GM19023 (cell line): ENCODE data around the gene ARHGAP44.

ENCODE experiments used
- ATAC-seq: cut with Tn5 transposase; IDR thresholded peaks from one replicate; pipeline ENCODE4 v1.9.1; 2021; ENCODE audit warnings: mild to moderate bottlenecking, moderate library complexity; ENCODE audit not compliant: unreplicated experiment

The ARHGAP44 gene

DNA sequence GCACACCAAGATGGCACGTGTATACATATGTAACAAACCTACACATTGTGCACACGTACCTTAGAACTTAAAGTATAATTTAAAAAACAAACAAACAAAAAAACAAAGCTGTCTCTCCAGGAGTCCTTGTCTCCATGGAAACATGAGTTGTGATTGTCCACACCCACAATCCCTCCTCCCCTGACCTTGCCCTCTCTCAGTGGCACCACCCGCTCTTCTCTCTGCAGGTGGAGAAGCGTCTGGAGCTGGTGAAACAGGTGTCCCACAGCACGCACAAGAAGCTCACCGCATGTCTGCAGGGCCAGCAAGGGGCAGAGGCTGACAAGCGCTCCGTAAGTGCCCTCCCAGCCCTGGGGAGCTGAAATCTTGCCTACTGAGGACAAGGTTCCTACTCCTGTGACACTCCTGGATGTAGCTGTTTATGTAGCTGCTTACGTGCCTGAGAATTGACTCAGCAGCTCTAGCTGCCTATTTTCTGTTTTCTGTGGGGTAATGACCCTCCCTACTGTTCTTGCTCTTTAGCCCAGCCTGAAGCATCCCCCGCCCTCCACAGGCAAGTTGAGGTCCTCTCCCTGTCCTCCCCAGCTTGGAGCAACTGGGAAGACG is 107.0 kb downstream of the ARHGAP44 start:
- ATAC-seq = no peak

DNA sequence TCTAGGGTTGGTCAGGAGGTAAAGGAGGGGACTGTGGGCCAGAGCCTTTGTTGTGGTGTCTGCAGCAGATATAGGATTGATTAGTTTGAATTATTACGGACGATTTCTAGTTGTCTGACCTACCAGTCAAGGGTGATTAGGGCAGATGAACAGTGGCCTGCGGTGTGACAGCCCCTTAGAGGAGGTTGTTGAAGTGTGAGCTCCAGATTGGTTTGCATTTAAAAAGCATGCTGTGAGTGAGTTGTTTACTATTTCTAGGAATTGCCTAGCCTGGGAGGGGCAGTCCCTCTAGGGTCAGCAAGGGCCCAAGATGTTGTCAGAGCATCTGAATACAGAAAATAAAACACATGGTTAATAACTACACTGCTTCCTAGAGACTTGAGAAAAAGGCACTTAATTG is 108.8 kb downstream of the ARHGAP44 start:
- ATAC-seq = no peak

DNA sequence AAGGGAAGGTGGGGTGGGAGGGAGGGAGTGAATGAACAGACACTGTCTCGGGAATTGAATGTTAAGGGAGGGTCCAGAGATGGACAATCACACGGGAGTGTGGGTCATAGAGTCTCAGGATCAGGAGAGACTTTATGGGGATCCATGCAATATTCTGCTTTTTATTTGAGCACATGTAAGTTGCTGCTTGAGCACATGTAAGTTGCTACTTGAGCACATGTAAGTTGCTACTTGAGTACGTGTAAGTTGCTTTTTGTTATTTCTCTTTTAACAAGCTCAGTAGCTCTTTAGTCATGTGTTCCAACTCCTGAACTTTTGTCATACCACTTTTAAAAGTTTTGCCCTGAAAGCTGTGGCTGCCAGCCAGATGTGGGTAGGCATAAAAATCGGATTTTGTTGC is 110.3 kb downstream of the ARHGAP44 start:
- no peak for ATAC-seq

DNA sequence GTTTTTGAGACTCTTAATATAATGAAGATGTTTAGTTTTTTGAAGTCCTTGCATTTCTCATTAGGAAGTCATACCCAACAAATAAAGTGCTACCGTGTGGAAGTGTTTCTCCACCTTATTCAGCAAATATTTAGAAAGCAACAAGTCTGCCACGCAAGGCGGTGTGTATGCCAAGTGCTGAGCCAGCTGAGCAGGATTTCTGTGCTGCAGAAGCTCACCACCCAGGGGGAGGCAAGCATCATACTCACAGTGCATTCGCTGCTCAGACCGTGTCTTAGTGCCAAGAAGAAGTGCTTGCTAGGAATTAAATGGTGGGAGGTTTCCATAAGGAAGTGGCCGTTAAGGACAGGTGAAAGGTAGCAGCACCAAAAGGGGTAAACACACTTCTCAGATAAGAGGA is 111.2 kb downstream of the ARHGAP44 start:
- no peak for ATAC-seq

DNA sequence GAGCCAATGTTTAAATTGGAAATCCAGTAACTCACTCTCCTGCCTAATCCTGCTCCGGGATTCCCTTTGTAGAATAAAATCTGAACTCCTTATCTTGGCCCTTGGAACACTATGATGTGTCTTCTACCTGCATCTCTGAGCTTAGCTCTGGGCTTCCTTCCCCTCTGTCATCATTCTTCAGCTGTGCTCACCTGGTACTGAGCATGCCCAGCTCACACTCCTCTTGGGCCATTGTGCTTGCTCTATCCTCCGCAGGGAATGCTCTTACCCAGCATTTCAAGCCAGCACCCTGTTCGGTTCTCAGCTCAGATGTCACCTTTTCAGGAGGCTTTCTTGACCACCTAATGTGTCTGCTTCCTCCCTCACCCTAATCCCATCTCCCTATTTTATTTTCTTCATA is 112.7 kb downstream of the ARHGAP44 start:
- ATAC-seq = no peak

DNA sequence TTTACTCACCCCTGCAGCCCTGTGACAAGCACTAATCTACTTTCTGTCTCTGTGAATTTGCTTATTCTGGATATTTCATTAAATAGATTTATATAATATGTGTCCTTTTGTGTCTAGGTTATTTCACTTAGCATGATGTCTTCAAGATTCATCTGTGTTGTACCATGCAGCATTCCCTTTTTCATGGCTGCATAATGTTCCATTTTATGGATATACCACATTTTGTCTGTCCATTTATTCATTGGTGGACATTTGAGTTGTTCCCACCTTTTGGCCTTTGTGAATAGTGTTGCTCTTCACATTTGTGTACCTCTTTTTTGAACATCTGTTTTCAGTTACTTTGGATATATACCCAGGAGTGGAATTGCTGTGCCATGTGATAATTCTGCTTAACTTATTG is 118.2 kb downstream of the ARHGAP44 start:
- ATAC-seq = no peak

DNA sequence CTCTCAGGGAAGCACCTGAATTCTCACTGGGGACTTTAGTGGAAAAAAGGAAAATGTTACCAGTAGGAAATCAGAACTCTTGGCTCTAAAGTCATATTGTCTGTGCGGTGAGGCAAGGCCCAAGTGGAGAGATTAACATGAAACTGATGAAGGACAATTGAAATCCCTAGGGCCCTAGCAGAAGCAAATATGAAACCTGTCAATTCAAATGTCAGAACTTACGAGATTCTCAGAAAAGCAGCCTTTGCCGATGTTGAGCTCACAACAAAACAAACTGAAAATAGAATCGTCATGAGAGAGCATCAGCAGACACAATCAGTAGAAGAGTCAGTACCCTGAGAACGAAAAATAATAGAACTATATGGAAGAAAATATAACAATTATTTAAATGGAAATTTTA is 119.7 kb downstream of the ARHGAP44 start:
- no peak for ATAC-seq

DNA sequence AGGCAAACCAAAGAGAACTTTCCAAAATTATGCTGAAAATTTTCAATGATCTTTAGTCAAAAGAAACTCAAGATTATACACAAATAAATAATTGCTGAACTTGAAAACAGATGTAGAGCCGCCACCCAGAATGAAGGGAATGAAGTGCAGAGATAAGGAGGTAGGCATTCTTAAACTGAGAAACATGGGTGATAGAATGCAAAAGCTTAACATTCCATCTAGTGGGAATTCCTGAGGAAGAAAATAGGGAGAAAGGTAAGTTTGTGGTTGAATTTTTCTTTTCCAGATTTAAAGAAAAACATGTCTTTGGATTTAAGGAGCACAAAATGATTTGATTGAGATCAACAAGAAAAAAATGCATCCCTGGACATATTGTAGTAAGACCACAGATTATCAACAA is 120.2 kb downstream of the ARHGAP44 start:
- no peak for ATAC-seq

DNA sequence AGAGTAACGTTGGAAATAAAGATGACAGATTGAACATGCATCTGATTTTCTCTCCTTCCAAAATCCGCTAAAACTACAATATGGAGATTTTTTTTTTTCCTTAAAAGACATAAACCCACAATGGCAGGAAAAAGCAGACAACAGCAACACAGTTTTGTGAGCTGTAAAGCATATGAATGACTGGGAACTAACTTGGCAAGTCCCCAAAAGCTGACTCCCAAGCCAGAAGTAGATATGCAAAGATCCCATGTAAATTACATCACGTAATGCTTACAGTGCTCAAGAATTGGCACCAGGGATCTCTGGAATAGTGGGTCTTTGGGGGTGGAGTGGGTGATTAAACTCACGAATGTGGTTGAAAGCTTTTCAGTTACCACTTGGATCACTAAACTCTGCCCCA is 121.9 kb downstream of the ARHGAP44 start:
- no peak for ATAC-seq

DNA sequence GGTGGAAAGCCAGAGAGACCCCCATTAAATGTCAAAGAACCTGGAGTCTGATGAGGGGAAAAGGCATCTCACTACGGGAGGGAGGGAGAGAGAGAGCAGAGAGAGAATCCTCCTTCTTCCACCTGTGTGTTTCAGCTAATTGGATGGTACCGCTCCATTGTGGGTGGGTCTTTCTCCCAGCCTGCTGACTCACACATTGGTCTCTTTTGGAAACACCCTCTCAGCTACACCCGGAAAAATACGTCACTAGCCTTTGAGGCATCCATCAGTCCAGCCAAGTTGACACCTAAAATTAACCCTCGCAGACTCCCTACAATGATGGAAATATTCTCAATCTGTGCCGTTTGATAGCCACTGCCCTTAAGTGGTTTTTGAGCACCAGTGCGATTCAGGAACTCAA is 128.1 kb downstream of the ARHGAP44 start:
- ATAC-seq = no peak

DNA sequence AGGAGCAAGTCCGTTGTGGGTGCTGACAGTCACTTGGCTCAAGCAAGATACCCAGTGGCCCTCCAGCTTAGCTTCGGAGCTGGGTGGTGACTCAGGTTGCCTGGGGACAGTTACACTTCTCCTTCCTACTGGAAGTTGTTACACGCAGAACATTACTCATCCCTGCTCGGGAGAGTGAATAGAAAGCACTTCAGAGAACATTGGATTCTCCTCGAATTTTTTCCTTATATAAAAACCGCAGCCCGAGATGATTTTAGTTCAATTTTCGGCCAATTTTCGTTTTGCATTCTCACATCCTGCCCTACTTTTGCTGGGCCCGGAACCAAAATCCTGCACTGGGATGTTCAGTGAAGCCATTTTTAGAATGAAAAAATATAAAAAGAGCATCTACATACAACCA is 128.8 kb downstream of the ARHGAP44 start:
- no peak for ATAC-seq

DNA sequence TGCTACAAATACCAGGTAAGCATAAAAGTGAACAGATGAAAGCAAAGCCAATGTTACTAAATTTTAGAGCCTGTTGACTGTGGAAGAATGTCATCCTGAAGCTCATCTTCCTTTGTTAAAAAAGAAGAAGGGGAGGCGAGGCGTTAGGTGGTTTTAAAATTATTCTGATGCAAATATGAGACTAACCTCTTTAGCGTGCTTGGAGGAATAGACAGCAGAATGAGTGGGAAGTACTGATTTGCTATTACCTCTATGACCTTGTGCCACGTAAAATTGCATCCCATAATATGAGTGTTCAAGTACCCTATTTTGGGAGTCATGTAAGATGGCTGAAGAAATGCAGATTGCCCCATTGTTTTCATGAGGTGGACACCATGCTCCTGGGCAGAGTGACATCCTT is 132.8 kb downstream of the ARHGAP44 start:
- ATAC-seq = no peak

DNA sequence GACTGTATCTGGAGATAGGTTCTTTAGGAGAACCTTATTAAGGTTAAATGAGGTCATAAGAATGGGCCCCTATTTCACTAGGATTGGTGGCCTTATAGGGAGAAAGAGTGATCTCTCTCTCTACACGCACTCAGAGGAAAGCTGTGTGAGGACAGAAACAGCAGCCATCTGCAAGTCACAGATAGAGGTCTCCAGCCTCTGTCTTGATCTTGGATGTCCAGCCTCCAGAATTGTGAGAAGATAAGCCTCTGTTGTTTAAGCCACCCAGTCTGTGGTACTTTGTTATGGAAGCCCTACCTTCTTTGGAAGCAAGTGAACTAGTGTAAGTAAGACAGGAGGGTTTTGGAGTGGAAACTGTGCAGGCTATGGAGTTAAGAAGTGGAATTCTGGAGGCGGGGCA is 135.3 kb downstream of the ARHGAP44 start:
- no peak for ATAC-seq

DNA sequence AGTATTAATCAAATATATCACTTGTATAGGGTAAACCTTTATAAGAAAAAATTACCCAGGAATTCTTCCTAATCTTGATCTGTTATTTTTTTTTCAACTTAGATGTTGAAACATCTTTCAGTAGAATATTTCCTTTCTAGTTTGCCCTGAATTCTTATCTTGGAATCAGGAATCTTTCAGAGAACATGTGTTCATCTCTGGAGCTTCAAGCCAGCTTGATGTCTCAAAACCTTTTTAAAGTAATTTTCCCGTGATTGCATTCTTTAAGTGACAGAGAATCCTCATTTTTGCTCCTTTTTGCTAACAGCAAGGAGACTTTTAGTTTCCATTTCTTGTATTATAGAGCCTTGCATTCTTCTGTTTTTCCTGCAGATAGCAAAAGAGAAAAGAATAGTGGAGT is 137.7 kb downstream of the ARHGAP44 start:
- ATAC-seq = no peak

DNA sequence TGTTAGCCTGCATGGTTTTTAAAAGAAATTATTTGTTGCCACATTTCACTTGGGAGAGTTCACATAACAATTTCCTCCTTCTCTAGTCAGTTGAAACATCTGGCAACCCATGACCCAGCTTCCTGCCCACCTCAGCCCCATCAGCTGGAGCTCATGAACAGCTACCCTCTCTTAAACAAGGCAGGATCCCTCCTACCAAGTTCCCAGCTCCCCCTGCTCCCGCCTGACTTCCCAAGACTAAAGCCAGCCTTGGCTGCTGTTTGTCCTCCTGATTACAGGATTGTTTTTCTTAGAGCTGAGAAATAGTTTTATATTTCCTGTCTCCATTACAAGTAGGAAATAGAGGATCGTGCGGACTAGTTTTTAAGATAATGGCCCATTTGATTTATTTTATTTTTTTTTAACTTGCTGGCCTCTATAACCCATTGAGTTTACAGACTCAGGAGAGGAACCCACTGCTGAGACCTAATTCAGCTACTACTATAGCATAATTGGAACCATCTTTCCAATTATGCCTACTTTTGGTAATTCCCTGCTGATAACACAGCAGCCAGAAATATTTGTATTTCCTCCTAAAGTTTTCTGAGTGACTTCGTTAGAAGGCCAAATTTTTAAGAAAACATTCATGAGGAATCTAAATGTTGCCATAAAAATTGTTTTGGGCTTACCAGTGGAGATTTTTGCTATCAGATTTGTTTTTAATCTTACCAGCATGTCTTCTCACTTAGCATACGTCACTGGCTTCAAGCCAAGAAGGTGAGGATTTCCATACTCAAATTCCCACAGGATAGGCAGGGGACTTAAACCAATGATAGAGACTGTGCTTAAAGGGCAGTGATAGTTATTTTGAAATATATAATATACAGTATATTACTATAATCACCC is 138.5 kb downstream of the ARHGAP44 start:
- no peak for ATAC-seq

DNA sequence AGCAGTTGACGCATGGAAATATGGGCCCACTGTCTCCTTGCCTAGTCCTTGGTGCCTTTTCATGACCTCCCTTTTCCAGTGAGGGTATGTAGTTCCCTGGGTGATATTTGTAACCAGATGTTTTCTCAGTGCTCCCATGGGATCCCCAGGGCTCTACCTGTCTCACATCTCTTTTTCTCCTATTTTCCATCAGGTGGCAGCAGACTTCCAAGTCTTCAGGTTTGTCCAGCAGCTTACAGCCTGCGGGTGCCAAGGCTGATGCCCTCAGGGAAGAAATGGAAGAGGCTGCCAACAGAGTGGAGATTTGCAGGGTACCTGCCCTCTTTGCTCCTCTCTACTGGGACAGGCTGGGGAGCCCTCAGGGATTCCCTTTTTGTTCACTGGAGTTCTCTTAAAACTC is 139.4 kb downstream of the ARHGAP44 start:
- ATAC-seq = no peak

DNA sequence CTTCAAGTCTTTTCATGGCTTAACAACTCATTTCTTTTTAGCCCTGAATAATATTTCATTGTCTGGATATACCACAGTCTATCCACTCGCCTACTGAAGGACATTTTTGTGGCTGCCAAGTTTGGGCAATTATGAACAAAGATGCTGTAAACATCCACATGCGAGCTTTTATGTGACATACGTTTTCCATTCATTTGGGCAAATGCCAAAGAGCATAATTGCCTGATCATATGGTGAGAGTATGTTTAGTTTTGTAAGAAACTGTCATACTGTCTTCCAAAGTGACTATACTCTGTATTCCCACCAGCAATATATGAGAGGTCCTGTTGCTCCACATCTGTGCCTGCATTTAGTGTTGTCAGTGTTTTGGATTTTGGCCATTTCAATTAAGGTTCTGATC is 147.2 kb downstream of the ARHGAP44 start:
- ATAC-seq = no peak

DNA sequence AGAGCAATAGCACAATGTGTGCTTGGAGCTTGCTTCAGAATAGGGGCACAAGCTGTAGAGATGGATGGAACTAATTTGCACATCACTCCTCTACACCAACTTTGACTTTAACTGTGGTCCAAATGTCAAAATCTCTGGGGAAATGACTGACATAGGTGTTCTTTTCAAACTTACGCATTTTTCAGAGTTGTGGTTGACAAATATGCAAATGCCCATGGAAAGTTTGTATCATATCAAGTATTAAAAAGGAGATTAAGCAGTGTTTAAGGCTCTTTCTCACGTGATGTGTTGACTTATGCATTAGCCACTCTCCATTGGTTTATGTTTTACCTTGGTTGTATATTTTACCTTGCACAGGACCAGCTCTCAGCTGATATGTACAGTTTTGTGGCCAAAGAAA is 151.4 kb downstream of the ARHGAP44 start:
- ATAC-seq = no peak

DNA sequence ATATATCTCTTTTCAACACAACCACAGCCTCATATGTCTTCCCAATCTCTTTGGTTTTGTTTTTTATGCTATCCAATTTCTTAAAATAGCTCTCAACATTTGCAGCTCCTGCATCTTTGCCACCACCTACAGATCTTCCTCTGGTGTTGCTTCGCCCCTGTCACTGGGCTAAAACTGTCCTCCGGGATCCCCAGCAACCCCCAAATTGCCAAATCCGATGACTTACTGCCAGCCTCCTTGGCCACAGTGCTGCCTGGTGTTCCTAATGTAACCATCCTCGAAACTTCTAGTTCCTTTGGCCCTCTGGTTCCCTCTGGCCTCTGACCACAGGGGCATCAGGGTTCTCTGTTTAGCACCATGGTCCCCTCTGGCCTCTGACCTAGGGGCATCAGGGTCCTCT is 157.7 kb downstream of the ARHGAP44 start:
- no peak for ATAC-seq

DNA sequence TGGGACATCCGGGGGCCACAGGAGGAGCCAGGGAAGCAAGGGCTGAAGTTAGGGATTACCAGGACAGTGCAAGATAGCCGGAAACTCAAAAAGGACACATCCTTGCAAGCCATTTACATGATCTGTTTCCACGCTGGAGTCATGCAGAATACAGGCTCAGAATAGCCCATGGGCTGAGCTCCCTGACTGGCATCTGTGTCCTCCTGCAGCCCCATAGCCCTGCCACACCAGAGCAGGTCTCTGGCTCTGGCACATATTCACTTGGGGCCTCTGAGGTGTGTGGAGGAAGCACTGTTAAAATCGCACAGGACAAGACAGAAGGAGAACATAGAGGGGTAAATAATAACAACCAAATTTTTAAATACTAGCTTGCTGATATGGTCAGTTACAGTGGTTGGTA is 162.7 kb downstream of the ARHGAP44 start:
- no peak for ATAC-seq

DNA sequence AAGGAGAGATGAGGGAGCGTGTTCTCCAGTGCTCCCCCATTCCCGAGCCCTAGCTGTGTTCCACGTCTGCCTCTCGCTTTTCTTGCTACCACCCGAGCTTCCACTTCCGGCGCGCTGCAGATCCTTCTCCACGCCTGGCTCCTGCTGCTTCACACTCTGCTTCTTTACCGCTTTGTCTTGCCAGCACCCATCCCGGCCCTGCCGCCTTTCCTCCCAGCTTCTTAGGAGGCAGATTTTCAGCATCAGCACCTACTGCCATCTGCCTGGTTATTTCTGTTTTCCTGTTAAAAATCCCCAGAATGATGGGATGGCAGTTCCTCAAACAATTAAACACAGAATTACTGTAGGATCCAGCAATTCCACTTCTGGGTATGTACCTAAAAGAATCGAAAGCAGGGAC is 163.9 kb downstream of the ARHGAP44 start:
- ATAC-seq = no peak

DNA sequence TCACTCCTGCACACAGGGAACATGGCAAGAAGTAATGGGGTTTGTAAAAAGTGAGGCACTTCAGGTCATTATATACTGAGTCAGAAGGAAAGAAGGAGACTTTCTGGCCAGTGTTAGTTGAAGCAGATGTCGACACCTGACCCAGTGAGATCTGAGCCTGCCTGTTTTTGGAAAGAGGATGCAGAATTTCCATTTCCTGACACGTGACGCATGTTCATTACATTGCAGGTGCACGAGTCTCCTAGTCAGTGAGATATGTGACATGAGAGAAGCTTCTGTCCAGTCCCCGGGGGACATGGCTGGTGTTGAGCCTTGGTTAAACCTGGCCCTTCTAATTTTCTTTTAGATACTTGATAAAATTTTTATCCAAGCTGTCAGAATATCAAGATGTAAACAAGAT is 166.2 kb downstream of the ARHGAP44 start:
- ATAC-seq = no peak

DNA sequence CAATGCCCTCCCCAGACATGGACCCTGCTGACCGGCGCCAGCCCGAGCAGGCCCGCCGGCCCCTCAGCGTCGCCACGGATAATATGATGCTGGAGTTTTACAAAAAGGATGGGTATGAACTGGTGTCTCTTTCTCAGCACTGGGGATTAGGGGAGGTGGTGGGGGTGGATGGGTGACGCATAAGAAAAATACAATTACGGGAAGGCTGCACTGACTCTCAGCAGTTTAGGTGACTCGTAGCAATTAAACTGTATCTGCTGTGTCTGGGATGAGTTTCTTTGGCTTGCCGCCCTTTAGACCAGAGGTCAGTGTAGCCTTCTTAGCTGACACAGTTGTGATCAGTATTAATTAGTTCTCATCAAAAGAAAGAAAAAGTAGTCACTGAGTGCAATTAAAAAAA is 169.5 kb downstream of the ARHGAP44 start:
- no peak for ATAC-seq
